ENCODE measurements around the gene ARHGAP15. TPM values are rescaled to one million over a fixed set of nuclear protein-coding genes. Genes with fewer than 3 reads are reported as not detected.

The ARHGAP15 gene
- total and polyA plus RNA-seq, 2 donors from 2014 or later = 5.7 to 23.1 TPM

- no peaks in the 10 kb centered on the region for H3K36me3 ChIP-seq (ENCODE audit: control insufficient read depth in 2 of 3, insufficient read depth in 3 of 3, low read length in 3 of 3)
- H3K27ac ChIP-seq (ENCODE audit: low read depth in 2 of 2, low read length in 2 of 2) = no peak overlapping the region
- H3K9ac ChIP-seq (ENCODE audit: low read length in 3 of 3) = no peak overlapping the region
- no peak overlapping the region for H3K4me3 ChIP-seq (ENCODE audit: low read length in 3 of 3)
- H3K27me3 ChIP-seq (ENCODE audit: control insufficient read depth, insufficient read depth, low read length) = no peaks in the 10 kb centered on the region
- no peak for TF ChIP-seq CTCF (IDR thresholded peaks at IDR 0.05; ENCODE audit: borderline replicate concordance, extremely low read depth, insufficient read depth)
- DNase-seq = no peak
- intact Hi-C loops (cut with DNase I) = no loop called here
- no peaks in the 10 kb centered on the region for H3K9me3 ChIP-seq (ENCODE audit: control insufficient read depth in 2 of 3, insufficient read depth in 1 of 3, low read length in 3 of 3)
- no peak for FAIRE-seq
- no peaks in the 10 kb centered on the region for H3K4me1 ChIP-seq (ENCODE audit: control insufficient read depth in 2 of 3, insufficient read depth in 2 of 3, low read depth in 1 of 3, low read length in 3 of 3)
These were observed 311.3 kb downstream of the ARHGAP15 start for GRCh38 chr2:143440411-143441012.

GRCh38 chr2:143442193-143442592 lies 313.0 kb downstream of the ARHGAP15 start:
- intact Hi-C loops (cut with DNase I) = no loop called here
- no peak for DNase-seq
- no peak overlapping the region for H3K4me3 ChIP-seq (ENCODE audit: low read length in 3 of 3)
- H3K27ac ChIP-seq (ENCODE audit: low read depth in 2 of 2, low read length in 2 of 2) = no peak overlapping the region
- H3K36me3 ChIP-seq (ENCODE audit: control insufficient read depth in 2 of 3, insufficient read depth in 3 of 3, low read length in 3 of 3) = no peaks in the 10 kb centered on the region
- no peak for FAIRE-seq
- no peak overlapping the region for H3K9ac ChIP-seq (ENCODE audit: low read length in 3 of 3)
- no peaks in the 10 kb centered on the region for H3K4me1 ChIP-seq (ENCODE audit: control insufficient read depth in 2 of 3, insufficient read depth in 2 of 3, low read depth in 1 of 3, low read length in 3 of 3)
- TF ChIP-seq CTCF (IDR thresholded peaks at IDR 0.05; ENCODE audit: borderline replicate concordance, extremely low read depth, insufficient read depth) = no peak
- H3K9me3 ChIP-seq (ENCODE audit: control insufficient read depth in 2 of 3, insufficient read depth in 1 of 3, low read length in 3 of 3) = peaks cover 0 to under 1% (median 0%) of the 10 kb centered on the region in 3 donors
- H3K27me3 ChIP-seq (ENCODE audit: control insufficient read depth, insufficient read depth, low read length) = no peaks in the 10 kb centered on the region

GRCh38 chr2:143451642-143452281 lies 322.5 kb downstream of the ARHGAP15 start:
- Histone ChIP-seq H3K9ac (ENCODE audit: low read length in 3 of 3) (no peak overlapping the region), H3K9me3 (ENCODE audit: control insufficient read depth in 2 of 3, insufficient read depth in 1 of 3, low read length in 3 of 3) (peaks cover 0 to 2% (median 0%) of the 10 kb centered on the region in 3 donors), H3K36me3 (ENCODE audit: control insufficient read depth in 2 of 3, insufficient read depth in 3 of 3, low read length in 3 of 3) (no peaks in the 10 kb centered on the region), H3K27ac (ENCODE audit: low read depth in 2 of 2, low read length in 2 of 2) (no peak overlapping the region), H3K4me1 (ENCODE audit: control insufficient read depth in 2 of 3, insufficient read depth in 2 of 3, low read depth in 1 of 3, low read length in 3 of 3) (no peaks in the 10 kb centered on the region), H3K27me3 (ENCODE audit: control insufficient read depth, insufficient read depth, low read length) (no peaks in the 10 kb centered on the region), H3K4me3 (ENCODE audit: low read length in 3 of 3) (no peak overlapping the region)
- FAIRE-seq = no peak
- TF ChIP-seq CTCF (IDR thresholded peaks at IDR 0.05; ENCODE audit: borderline replicate concordance, extremely low read depth, insufficient read depth) = no peak
- intact Hi-C loops (cut with DNase I) = no loop called here
- peak in 2 of 5 donors; percentile 29 to 64 for DNase-seq

All from kidney (tissue), 14 donors.